ENCODE measurements around the gene TBC1D23. TPM values are rescaled to one million over a fixed set of nuclear protein-coding genes. Genes with fewer than 3 reads are reported as not detected.

The TBC1D23 gene
- total RNA-seq, 1 donor from 2014 or later, result 62.2 TPM

DNA sequence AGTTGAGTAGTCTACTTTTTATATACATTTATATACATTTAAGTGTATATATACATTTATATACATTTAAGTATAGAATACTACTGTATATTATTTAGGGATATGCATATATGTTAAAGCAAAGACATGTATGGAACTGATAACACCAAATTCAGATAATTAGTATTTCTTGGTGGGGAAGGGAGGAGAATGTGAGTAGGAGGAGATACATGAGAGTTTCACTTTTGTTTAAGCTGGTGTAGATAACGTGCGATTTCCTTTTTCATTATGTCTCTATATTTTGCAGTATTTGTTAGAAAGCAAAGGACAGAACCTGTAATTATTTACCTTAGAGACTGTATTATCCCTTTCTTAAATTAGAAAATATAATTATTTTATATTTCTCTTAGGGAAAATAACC lies 57.1 kb downstream of the TBC1D23 start:
- H3K9ac ChIP-seq (ENCODE audit: low read length), result no peak overlapping the region
- H3K9me3 ChIP-seq (ENCODE audit: insufficient read depth, low read depth, low read length), result no peaks in the 10 kb centered on the region
- no peaks in the 10 kb centered on the region for H4K20me1 ChIP-seq (ENCODE audit: insufficient read depth, low read length)
- no peak overlapping the region for H2AFZ ChIP-seq (ENCODE audit: low read depth, low read length)
- DNase-seq (ENCODE audit: low read depth) (no peak), FAIRE-seq (no peak)
- H3K27ac ChIP-seq (ENCODE audit: low read depth, low read length), result no peak overlapping the region
- no peak overlapping the region for H3K4me3 ChIP-seq (ENCODE audit: insufficient read depth, low read depth, low read length)
- no peaks in the 10 kb centered on the region for H3K27me3 Mint-ChIP-seq (ENCODE audit: low read depth, unreplicated experiment)
- H3K4me1 ChIP-seq (ENCODE audit: insufficient read depth, low read length), result no peaks in the 10 kb centered on the region
- H3K4me3 Mint-ChIP-seq (ENCODE audit: unreplicated experiment), result no peak overlapping the region
- peaks cover 5% of the 10 kb centered on the region for H3K4me1 Mint-ChIP-seq (ENCODE audit: low read depth, unreplicated experiment)
- no peak overlapping the region for H3K27ac Mint-ChIP-seq (ENCODE audit: unreplicated experiment)
- no peak overlapping the region for H3K4me2 ChIP-seq (ENCODE audit: low read length)
- H3K36me3 ChIP-seq (ENCODE audit: insufficient read depth, low read length), result peaks cover 30% of the 10 kb centered on the region
- H3K79me2 ChIP-seq (ENCODE audit: insufficient read depth, low read length), result no peaks in the 10 kb centered on the region
- no peaks in the 10 kb centered on the region for H3K9me3 Mint-ChIP-seq (ENCODE audit: unreplicated experiment)
- no peaks in the 10 kb centered on the region for H3K27me3 ChIP-seq (ENCODE audit: insufficient read depth, low read length)
- TF ChIP-seq, protein P1, sequence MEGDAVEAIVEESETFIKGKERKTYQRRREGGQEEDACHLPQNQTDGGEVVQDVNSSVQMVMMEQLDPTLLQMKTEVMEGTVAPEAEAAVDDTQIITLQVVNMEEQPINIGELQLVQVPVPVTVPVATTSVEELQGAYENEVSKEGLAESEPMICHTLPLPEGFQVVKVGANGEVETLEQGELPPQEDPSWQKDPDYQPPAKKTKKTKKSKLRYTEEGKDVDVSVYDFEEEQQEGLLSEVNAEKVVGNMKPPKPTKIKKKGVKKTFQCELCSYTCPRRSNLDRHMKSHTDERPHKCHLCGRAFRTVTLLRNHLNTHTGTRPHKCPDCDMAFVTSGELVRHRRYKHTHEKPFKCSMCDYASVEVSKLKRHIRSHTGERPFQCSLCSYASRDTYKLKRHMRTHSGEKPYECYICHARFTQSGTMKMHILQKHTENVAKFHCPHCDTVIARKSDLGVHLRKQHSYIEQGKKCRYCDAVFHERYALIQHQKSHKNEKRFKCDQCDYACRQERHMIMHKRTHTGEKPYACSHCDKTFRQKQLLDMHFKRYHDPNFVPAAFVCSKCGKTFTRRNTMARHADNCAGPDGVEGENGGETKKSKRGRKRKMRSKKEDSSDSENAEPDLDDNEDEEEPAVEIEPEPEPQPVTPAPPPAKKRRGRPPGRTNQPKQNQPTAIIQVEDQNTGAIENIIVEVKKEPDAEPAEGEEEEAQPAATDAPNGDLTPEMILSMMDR (IDR thresholded peaks at IDR 0.05; ENCODE audit: insufficient read depth, low read depth, low read length), result no peak
- H3K36me3 Mint-ChIP-seq (ENCODE audit: low read depth, unreplicated experiment), result peaks cover 4% of the 10 kb centered on the region

DNA sequence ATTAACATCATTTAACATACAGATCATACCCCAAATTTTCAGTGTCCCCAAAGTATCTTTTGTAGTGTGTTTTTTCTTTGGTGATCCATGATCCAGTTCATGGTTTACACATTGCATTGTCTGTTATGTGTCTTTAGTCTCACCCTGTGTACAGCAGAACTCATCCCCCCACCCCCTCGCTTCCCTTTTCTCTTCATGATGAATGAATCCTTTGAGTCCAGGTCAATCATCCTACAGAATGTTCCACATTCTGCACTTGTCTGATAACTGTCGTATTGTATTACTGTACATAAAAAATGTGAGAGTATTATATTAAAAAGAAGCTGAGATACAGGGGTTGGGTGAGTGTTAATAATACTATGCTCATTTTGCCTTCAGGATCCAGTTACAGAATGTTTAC lies 59.2 kb downstream of the TBC1D23 start:
- Histone ChIP-seq H3K4me1 (ENCODE audit: insufficient read depth, low read length) (no peaks in the 10 kb centered on the region), H2AFZ (ENCODE audit: low read depth, low read length) (no peak overlapping the region), H3K9me3 (ENCODE audit: insufficient read depth, low read depth, low read length) (no peaks in the 10 kb centered on the region), H3K27ac (ENCODE audit: low read depth, low read length) (no peak overlapping the region), H3K9ac (ENCODE audit: low read length) (no peak overlapping the region), H3K79me2 (ENCODE audit: insufficient read depth, low read length) (no peaks in the 10 kb centered on the region), H4K20me1 (ENCODE audit: insufficient read depth, low read length) (no peaks in the 10 kb centered on the region), H3K4me2 (ENCODE audit: low read length) (no peak overlapping the region), H3K36me3 (ENCODE audit: insufficient read depth, low read length) (peaks cover 25% of the 10 kb centered on the region), H3K27me3 (ENCODE audit: insufficient read depth, low read length) (no peaks in the 10 kb centered on the region), H3K4me3 (ENCODE audit: insufficient read depth, low read depth, low read length) (no peak overlapping the region)
- peaks cover 5% of the 10 kb centered on the region for H3K4me1 Mint-ChIP-seq (ENCODE audit: low read depth, unreplicated experiment)
- no peak overlapping the region for H3K4me3 Mint-ChIP-seq (ENCODE audit: unreplicated experiment)
- FAIRE-seq (no peak), DNase-seq (ENCODE audit: low read depth) (no peak)
- no peaks in the 10 kb centered on the region for H3K27me3 Mint-ChIP-seq (ENCODE audit: low read depth, unreplicated experiment)
- TF ChIP-seq EZH2 (IDR thresholded peaks at IDR 0.05; ENCODE audit: insufficient read depth, low read length), result no peak
- TF ChIP-seq, protein P1 (IDR thresholded peaks at IDR 0.05; ENCODE audit: insufficient read depth, low read depth, low read length), result no peak
- no peaks in the 10 kb centered on the region for H3K9me3 Mint-ChIP-seq (ENCODE audit: unreplicated experiment)
- H3K27ac Mint-ChIP-seq (ENCODE audit: unreplicated experiment), result no peak overlapping the region
- peaks cover 4% of the 10 kb centered on the region for H3K36me3 Mint-ChIP-seq (ENCODE audit: low read depth, unreplicated experiment)

DNA sequence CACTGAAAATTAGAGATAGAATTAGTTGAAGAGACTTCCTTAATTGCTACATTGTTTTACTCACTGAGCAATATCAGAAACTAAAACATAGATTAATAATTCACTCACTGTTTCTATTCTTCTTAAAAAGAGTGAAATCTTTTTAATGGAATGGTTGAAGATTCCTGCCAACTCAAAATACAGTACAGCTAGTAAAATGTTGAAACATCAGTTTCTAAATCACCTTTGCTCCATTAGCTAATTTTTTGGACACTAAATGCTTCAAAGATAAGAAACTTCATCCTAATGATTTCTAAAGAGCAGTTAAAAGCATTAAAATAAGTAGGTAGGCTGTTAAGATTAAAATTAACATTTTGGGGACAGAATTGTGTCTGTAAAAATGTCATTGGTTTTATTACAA lies 63.3 kb downstream of the TBC1D23 start:
- H3K4me2 ChIP-seq (ENCODE audit: low read length), result no peak overlapping the region
- peaks cover 2% of the 10 kb centered on the region for H3K4me1 Mint-ChIP-seq (ENCODE audit: low read depth, unreplicated experiment)
- H3K4me3 ChIP-seq (ENCODE audit: insufficient read depth, low read depth, low read length), result no peak overlapping the region
- TF ChIP-seq, protein P1 (IDR thresholded peaks at IDR 0.05; ENCODE audit: insufficient read depth, low read depth, low read length), result no peak
- TF ChIP-seq EZH2 (IDR thresholded peaks at IDR 0.05; ENCODE audit: insufficient read depth, low read length), result no peak
- FAIRE-seq (no peak), DNase-seq (ENCODE audit: low read depth) (no peak)
- no peak overlapping the region for H3K27ac ChIP-seq (ENCODE audit: low read depth, low read length)
- no peaks in the 10 kb centered on the region for H3K79me2 ChIP-seq (ENCODE audit: insufficient read depth, low read length)
- H3K9me3 ChIP-seq (ENCODE audit: insufficient read depth, low read depth, low read length), result no peaks in the 10 kb centered on the region
- H3K27me3 Mint-ChIP-seq (ENCODE audit: low read depth, unreplicated experiment), result no peaks in the 10 kb centered on the region
- no peak overlapping the region for H3K9ac ChIP-seq (ENCODE audit: low read length)
- no peaks in the 10 kb centered on the region for H3K27me3 ChIP-seq (ENCODE audit: insufficient read depth, low read length)
- H4K20me1 ChIP-seq (ENCODE audit: insufficient read depth, low read length), result no peaks in the 10 kb centered on the region
- peaks cover 3% of the 10 kb centered on the region for H3K9me3 Mint-ChIP-seq (ENCODE audit: unreplicated experiment)
- H3K36me3 ChIP-seq (ENCODE audit: insufficient read depth, low read length), result peaks cover 20% of the 10 kb centered on the region
- H3K36me3 Mint-ChIP-seq (ENCODE audit: low read depth, unreplicated experiment), result peaks cover 19% of the 10 kb centered on the region
- H2AFZ ChIP-seq (ENCODE audit: low read depth, low read length), result no peak overlapping the region
- no peak overlapping the region for H3K27ac Mint-ChIP-seq (ENCODE audit: unreplicated experiment)
- no peaks in the 10 kb centered on the region for H3K4me1 ChIP-seq (ENCODE audit: insufficient read depth, low read length)
- no peak overlapping the region for H3K4me3 Mint-ChIP-seq (ENCODE audit: unreplicated experiment)

Measured in astrocyte (in vitro differentiated cells and primary cell).